Chondrocyte (in vitro differentiated cells): ENCODE results near the gene RALGAPA2. TPM values are rescaled to one million over a fixed set of nuclear protein-coding genes. Genes with fewer than 3 reads are reported as not detected.

Source experiments
- DNase-seq: peaks from one replicate; pipeline ENCODE4 v3.0.0; 2021; ENCODE audit warnings: mixed read lengths, low spot score
- H3K27ac Mint-ChIP-seq: one replicate; pipeline ENCODE4 v1.8.0; 2021; ENCODE audit warnings: mild to moderate bottlenecking, moderate library complexity, mixed read lengths; ENCODE audit not compliant: unreplicated experiment
- H3K27me3 Mint-ChIP-seq: 2 replicates; pipeline ENCODE4 v1.8.0; 2021; ENCODE audit warnings: low read depth, mixed read lengths
- H3K36me3 Mint-ChIP-seq: 2 replicates; pipeline ENCODE4 v1.8.0; 2021; ENCODE audit warnings: low read depth, mixed read lengths
- H3K4me1 Mint-ChIP-seq: 2 replicates; pipeline ENCODE4 v1.8.0; 2021; ENCODE audit warnings: low read depth, mild to moderate bottlenecking, mixed read lengths
- H3K4me3 Mint-ChIP-seq: one replicate; pipeline ENCODE4 v1.8.0; 2021; ENCODE audit warnings: mild to moderate bottlenecking, moderate library complexity, mixed read lengths; ENCODE audit not compliant: unreplicated experiment
- H3K9me3 Mint-ChIP-seq: 2 replicates; pipeline ENCODE4 v1.8.0; 2021; ENCODE audit warnings: low read depth, mixed read lengths
- CTCF ChIP-seq: fragments of 200-600 bp; sonication (generic); IDR thresholded peaks from 2 replicates; pipeline ENCODE4 v1.5.0; 2021; ENCODE audit warnings: antibody characterized with exemption, mild to moderate bottlenecking, moderate library complexity
- total RNA-seq: library from RNA; stranded (reverse); gene quantifications from 3 replicates; pipeline ENCODE4 v1.2.1, GENCODE V29; 2021

The RALGAPA2 gene
- total RNA-seq, 1 donor from 2014 or later: 9.5 TPM

GRCh38 chr20:20344476-20344875, 368.0 kb downstream of the RALGAPA2 start:
- Mint-ChIP-seq H3K27ac (no peak overlapping the region), H3K36me3 (peaks cover 1% of the 10 kb centered on the region), H3K4me3 (no peak overlapping the region), H3K9me3 (peaks cover 17% of the 10 kb centered on the region), H3K4me1 (no peaks in the 10 kb centered on the region), H3K27me3 (peaks cover 19% of the 10 kb centered on the region)
- no peak for TF ChIP-seq CTCF
- no peak for DNase-seq

GRCh38 chr20:20343932-20344331, 368.5 kb downstream of the RALGAPA2 start:
- no peak for DNase-seq
- Mint-ChIP-seq H3K27me3 (peaks cover 14% of the 10 kb centered on the region), H3K4me3 (no peak overlapping the region), H3K27ac (no peak overlapping the region), H3K4me1 (no peaks in the 10 kb centered on the region), H3K9me3 (peaks cover 15% of the 10 kb centered on the region), H3K36me3 (peaks cover 1% of the 10 kb centered on the region)
- no peak for TF ChIP-seq CTCF
